Panc1 (cell line): ENCODE measurements around the gene CCDC34. TPM values are rescaled to one million over a fixed set of nuclear protein-coding genes. Genes with fewer than 3 reads are reported as not detected.

ENCODE experiments used
- ATAC-seq: fragments of 200-7000 bp; cut with Tn5 transposase; 2 replicates; pipeline ENCODE4 v1.9.1; 2020; ENCODE audit warnings: mild to moderate bottlenecking, moderate library complexity
- BruUV-seq: library from RNA; stranded (reverse); fragments of 400-500 nt; replicated peaks from 2 replicates; lab custom pipeline; 2021; lab: Mats Ljungman, UMichigan
- CTCF ChIA-PET: fragments of 300-600 bp; sonication (Branson Sonifier 250); formaldehyde crosslinking; loops from one replicate; lab custom pipeline; 2022; ENCODE audit warnings: antibody characterized with exemption; lab: Charles Lee
- POLR2A ChIA-PET: fragments of 300-600 bp; sonication (Branson Sonifier 250); formaldehyde crosslinking; loops from one replicate; lab custom pipeline; 2022; ENCODE audit warnings: antibody characterized with exemption; lab: Charles Lee
- DNase-seq: peaks from one replicate; pipeline ENCODE4 v3.0.0-alpha.2; 2010; ENCODE audit warnings: low read depth, low spot score
- H3K27ac ChIP-seq: 2 replicates; pipeline ENCODE4 v1.5.1; 2011; ENCODE audit warnings: mild to moderate bottlenecking, low read length, inconsistent platforms
- H3K27me3 ChIP-seq: fragments of 200-500 bp; sonication (Bioruptor generic); 2 replicates; pipeline ENCODE4 v1.6.0; 2014; ENCODE audit warnings: low read length, inconsistent platforms; ENCODE audit not compliant: control insufficient read depth, insufficient read depth
- H3K36me3 ChIP-seq: fragments of 200-500 bp; sonication (Bioruptor generic); 2 replicates; pipeline ENCODE4 v1.5.1; 2014; ENCODE audit warnings: inconsistent platforms, mild to moderate bottlenecking, low read length, moderate library complexity; ENCODE audit not compliant: control insufficient read depth, insufficient read depth
- H3K4me1 ChIP-seq: 2 replicates; pipeline ENCODE4 v1.5.1; 2011; ENCODE audit warnings: inconsistent platforms, mild to moderate bottlenecking, low read length, moderate library complexity; ENCODE audit not compliant: control insufficient read depth, insufficient read depth
- H3K4me3 ChIP-seq, 2 experiments: 2 replicates each; pipeline ENCODE4 v1.5.1; 2011 to 2012; ENCODE audit warnings: low read depth in 2 of 2, low read length in 2 of 2, mild to moderate bottlenecking in 2 of 2, inconsistent platforms in 1 of 2, moderate library complexity in 1 of 2
- H3K9me3 ChIP-seq: fragments of 200-500 bp; sonication (Bioruptor generic); 2 replicates; pipeline ENCODE4 v1.5.1; 2014; ENCODE audit warnings: low read depth, mild to moderate bottlenecking, inconsistent platforms, low read length, moderate library complexity; ENCODE audit not compliant: control insufficient read depth, insufficient read depth
- POLR2AphosphoS5 ChIP-seq: IDR thresholded peaks from 2 replicates; pipeline ENCODE4 v1.6.1; 2012; ENCODE audit warnings: mild to moderate bottlenecking, low read depth, low read length, moderate library complexity
- SIN3A ChIP-seq: IDR thresholded peaks from 2 replicates; pipeline ENCODE4 v1.6.1; 2012; ENCODE audit warnings: low read depth, mild to moderate bottlenecking, low read length, moderate library complexity, borderline replicate concordance; ENCODE audit not compliant: insufficient read depth
- TCF7L2 ChIP-seq: IDR thresholded peaks from 2 replicates; pipeline ENCODE4 v1.6.1; 2011; ENCODE audit warnings: mild to moderate bottlenecking, low read depth, low read length, inconsistent platforms
- in situ Hi-C: cut with HindIII; loops from 2 replicates; pipeline ENCODE4 v1.10.0; 2016; ENCODE audit warnings: low sequenced_read_pairs, low pct_unique_long_range_greater_than_20kb
- intact Hi-C: fragments of 100-400 bp; cut with micrococcal nuclease; formaldehyde crosslinking; loops from one replicate; pipeline ENCODE4 v1.10.0; 2022; ENCODE audit not compliant: unreplicated experiment
- total RNA-seq: library from RNA; stranded (reverse); gene quantifications from one replicate; pipeline ENCODE4 v1.2.1, GENCODE V29; 2021; ENCODE audit not compliant: unreplicated experiment
- TF ChIP-seq, protein P1 (sequence below), 2 experiments: IDR thresholded peaks; 2 replicates each; pipeline ENCODE4 v1.6.1; 2011 to 2012; ENCODE audit warnings: low read depth in 2 of 2, control low read depth in 1 of 2, low read length in 1 of 2, mild to moderate bottlenecking in 1 of 2, moderate library complexity in 1 of 2; ENCODE audit not compliant: insufficient read depth in 1 of 2
- TF ChIP-seq, protein P2 (sequence below): fragments of 450-650 bp; IDR thresholded peaks from 2 replicates; pipeline ENCODE4 v1.5.1; 2017; ENCODE audit warnings: mild to moderate bottlenecking

CCDC34 gene
- total RNA-seq, 1 experiment from 2014 or later = 28.3 TPM

DNA sequence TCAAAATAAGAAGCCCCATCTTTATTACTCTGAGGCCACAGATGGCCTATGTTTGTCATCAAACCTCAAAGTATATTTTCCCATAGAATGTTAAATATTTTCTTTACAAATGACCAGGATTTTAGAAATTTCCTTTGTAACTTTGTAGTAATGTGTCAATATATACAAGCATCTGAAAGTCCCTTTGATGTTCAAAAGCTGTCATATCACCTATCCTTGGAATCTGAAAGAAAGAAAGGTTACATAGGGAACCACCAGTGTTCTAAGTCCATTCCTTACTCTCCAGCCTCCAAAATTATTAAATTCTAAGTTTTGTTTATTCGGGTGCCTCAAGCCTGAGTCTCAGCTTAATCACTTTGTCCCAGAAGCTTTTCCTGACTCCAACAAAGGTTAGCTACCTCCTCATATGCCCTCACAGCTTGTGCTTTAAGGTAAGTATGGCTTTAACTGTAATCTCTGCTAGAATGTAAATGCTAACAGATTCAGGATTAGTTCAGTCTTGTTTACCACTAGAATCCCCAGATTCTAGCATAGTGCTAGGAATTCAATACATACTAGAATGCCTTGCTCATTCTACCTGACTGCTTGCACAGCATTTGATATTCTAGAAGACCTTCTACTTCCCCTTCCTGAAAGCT is 32.3 kb downstream of the CCDC34 start:
- POLR2A ChIA-PET = no interaction called here
- no peak for TF ChIP-seq TCF7L2
- TF ChIP-seq, protein P1, sequence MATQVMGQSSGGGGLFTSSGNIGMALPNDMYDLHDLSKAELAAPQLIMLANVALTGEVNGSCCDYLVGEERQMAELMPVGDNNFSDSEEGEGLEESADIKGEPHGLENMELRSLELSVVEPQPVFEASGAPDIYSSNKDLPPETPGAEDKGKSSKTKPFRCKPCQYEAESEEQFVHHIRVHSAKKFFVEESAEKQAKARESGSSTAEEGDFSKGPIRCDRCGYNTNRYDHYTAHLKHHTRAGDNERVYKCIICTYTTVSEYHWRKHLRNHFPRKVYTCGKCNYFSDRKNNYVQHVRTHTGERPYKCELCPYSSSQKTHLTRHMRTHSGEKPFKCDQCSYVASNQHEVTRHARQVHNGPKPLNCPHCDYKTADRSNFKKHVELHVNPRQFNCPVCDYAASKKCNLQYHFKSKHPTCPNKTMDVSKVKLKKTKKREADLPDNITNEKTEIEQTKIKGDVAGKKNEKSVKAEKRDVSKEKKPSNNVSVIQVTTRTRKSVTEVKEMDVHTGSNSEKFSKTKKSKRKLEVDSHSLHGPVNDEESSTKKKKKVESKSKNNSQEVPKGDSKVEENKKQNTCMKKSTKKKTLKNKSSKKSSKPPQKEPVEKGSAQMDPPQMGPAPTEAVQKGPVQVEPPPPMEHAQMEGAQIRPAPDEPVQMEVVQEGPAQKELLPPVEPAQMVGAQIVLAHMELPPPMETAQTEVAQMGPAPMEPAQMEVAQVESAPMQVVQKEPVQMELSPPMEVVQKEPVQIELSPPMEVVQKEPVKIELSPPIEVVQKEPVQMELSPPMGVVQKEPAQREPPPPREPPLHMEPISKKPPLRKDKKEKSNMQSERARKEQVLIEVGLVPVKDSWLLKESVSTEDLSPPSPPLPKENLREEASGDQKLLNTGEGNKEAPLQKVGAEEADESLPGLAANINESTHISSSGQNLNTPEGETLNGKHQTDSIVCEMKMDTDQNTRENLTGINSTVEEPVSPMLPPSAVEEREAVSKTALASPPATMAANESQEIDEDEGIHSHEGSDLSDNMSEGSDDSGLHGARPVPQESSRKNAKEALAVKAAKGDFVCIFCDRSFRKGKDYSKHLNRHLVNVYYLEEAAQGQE (IDR thresholded peaks at IDR 0.05; ENCODE audit: insufficient read depth in 1 of 2, low read depth in 2 of 2, low read length in 1 of 2) = no peak
- TF ChIP-seq, protein P2, sequence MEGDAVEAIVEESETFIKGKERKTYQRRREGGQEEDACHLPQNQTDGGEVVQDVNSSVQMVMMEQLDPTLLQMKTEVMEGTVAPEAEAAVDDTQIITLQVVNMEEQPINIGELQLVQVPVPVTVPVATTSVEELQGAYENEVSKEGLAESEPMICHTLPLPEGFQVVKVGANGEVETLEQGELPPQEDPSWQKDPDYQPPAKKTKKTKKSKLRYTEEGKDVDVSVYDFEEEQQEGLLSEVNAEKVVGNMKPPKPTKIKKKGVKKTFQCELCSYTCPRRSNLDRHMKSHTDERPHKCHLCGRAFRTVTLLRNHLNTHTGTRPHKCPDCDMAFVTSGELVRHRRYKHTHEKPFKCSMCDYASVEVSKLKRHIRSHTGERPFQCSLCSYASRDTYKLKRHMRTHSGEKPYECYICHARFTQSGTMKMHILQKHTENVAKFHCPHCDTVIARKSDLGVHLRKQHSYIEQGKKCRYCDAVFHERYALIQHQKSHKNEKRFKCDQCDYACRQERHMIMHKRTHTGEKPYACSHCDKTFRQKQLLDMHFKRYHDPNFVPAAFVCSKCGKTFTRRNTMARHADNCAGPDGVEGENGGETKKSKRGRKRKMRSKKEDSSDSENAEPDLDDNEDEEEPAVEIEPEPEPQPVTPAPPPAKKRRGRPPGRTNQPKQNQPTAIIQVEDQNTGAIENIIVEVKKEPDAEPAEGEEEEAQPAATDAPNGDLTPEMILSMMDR = no peak
- no peak for TF ChIP-seq SIN3A
- TF ChIP-seq POLR2AphosphoS5 = no peak
- Histone ChIP-seq H3K27ac (peak overlapping the region; percentile 20; the same call in 1 of the 2 replicates), H3K27me3 (no peaks in the 10 kb centered on the region), H3K4me3 (no peak overlapping the region), H3K4me1 (peaks cover 4% of the 10 kb centered on the region; the same call in 1 of the 2 replicates), H3K9me3 (no peaks in the 10 kb centered on the region), H3K36me3 (no peaks in the 10 kb centered on the region)
- in situ Hi-C loops = no loop called here
- ATAC-seq = no peak
- CTCF ChIA-PET = no interaction called here
- intact Hi-C loops = no loop called here
- no peak for DNase-seq
- BruUV-seq = no TSS peak

DNA sequence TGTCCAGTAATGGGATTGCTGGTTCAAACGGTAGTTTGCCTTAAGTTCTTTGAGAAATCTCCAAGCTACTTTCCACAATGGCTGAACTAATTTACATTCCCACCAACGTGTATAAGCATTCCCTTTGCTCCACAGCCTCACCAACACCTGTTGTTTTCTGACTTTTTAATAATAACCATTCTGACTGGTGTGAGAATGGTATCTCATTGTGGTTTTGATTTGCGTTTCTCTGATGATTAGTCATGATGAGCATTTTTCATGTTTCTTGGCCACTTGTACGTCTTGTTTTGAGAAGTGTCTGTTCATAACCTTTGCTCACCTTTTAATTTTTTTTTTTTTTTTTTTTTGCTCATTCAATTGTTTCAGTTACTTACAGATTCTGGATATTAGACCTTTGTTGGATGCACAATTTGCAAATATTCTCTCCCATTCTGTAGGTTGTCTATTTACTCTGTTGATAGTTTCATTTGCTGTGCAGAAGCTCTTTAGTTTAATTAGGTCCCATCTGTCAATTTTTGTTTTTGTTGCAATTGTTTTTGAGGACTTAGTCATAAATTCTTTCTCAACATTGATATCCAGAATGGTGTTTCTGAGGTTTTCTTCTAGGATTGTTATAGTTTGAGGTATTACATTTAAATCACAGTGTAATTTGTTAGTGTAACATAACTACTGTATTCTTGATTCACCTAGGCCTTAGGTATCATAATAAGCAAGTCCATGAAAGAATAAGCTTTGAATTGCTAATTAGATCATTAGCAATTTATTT is 33.0 kb downstream of the CCDC34 start:
- Histone ChIP-seq H3K4me1 (peaks cover 4% of the 10 kb centered on the region; the same call in 1 of the 2 replicates), H3K27ac (no peak overlapping the region), H3K4me3 (no peak overlapping the region), H3K27me3 (no peaks in the 10 kb centered on the region), H3K9me3 (no peaks in the 10 kb centered on the region), H3K36me3 (no peaks in the 10 kb centered on the region)
- in situ Hi-C loops (no loop called here), intact Hi-C loops (no loop called here)
- ATAC-seq = no peak
- POLR2A ChIA-PET = no interaction called here
- CTCF ChIA-PET = no interaction called here
- no peak for DNase-seq
- TF ChIP-seq, protein P1 (IDR thresholded peaks at IDR 0.05; ENCODE audit: insufficient read depth in 1 of 2, low read depth in 2 of 2, low read length in 1 of 2) = no peak
- TF ChIP-seq SIN3A (no peak), TCF7L2 (no peak), POLR2AphosphoS5 (no peak)
- TF ChIP-seq, protein P2 = no peak
- BruUV-seq = TSS peak; percentile 48
